Measurements from ENCODE around the gene NINJ1.

DNA sequence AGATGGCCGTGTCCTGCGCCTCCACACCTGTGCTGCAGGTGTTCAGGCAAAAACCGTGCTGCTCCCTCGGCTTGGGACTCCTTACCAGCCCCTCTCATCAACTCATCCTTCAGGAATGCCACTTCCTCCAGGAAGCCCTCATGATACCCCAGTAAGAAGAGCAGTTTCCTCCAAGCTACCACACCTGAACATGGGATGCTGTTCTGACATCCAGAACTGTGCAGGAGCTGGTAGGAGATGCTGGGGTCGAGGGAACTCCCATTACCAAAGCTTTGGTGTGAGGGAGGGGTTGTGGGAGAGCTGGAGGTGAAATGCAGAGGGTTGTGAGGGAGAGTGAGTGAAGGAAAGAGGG, 19.1 kb downstream of the NINJ1 start:
- TF ChIP-seq, protein P1, sequence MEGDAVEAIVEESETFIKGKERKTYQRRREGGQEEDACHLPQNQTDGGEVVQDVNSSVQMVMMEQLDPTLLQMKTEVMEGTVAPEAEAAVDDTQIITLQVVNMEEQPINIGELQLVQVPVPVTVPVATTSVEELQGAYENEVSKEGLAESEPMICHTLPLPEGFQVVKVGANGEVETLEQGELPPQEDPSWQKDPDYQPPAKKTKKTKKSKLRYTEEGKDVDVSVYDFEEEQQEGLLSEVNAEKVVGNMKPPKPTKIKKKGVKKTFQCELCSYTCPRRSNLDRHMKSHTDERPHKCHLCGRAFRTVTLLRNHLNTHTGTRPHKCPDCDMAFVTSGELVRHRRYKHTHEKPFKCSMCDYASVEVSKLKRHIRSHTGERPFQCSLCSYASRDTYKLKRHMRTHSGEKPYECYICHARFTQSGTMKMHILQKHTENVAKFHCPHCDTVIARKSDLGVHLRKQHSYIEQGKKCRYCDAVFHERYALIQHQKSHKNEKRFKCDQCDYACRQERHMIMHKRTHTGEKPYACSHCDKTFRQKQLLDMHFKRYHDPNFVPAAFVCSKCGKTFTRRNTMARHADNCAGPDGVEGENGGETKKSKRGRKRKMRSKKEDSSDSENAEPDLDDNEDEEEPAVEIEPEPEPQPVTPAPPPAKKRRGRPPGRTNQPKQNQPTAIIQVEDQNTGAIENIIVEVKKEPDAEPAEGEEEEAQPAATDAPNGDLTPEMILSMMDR (IDR thresholded peaks at IDR 0.05): no peak
- TF ChIP-seq POLR2A (IDR thresholded peaks at IDR 0.05): no peak
- TF ChIP-seq EP300 (IDR thresholded peaks at IDR 0.05): no peak
- TF ChIP-seq POLR2AphosphoS5 (IDR thresholded peaks at IDR 0.05): no peak
